GM18868 (cell line): ENCODE measurements around the gene TBCD.

Experiments
- ATAC-seq: cut with Tn5 transposase; IDR thresholded peaks from one replicate; pipeline ENCODE4 v1.9.1; 2021; ENCODE audit warnings: mild to moderate bottlenecking, moderate library complexity; ENCODE audit not compliant: unreplicated experiment

The TBCD gene

GRCh38 chr17:82831041-82831817 is 79.4 kb downstream of the TBCD start:
- ATAC-seq: no peak

GRCh38 chr17:82831818-82832200 is 79.9 kb downstream of the TBCD start:
- ATAC-seq: no peak

GRCh38 chr17:82832411-82832810 is 80.5 kb downstream of the TBCD start:
- ATAC-seq: no peak

- ATAC-seq: no peak
These were observed 81.1 kb downstream of the TBCD start for GRCh38 chr17:82832881-82833475.

- no peak for ATAC-seq
These were observed 83.3 kb downstream of the TBCD start for GRCh38 chr17:82835122-82835521.

- no peak for ATAC-seq
These were observed 84.1 kb downstream of the TBCD start for GRCh38 chr17:82835766-82836512.

GRCh38 chr17:82836823-82837357 is 85.0 kb downstream of the TBCD start:
- ATAC-seq: no peak

- no peak for ATAC-seq
These were observed 85.9 kb downstream of the TBCD start for GRCh38 chr17:82837586-82838320.

GRCh38 chr17:82838386-82839063 is 86.7 kb downstream of the TBCD start:
- no peak for ATAC-seq

GRCh38 chr17:82839617-82840292 is 87.9 kb downstream of the TBCD start, which contains the start of gene ZNF750:
Gene ZNF750 (minus strand): TSS chr17:82840022. CDS start chr17:82832454, 7,568 bp downstream.
- ATAC-seq: no peak

- ATAC-seq: no peak
These were observed 88.6 kb downstream of the TBCD start for GRCh38 chr17:82840431-82840831.

GRCh38 chr17:82841921-82842596 is 90.2 kb downstream of the TBCD start:
- no peak for ATAC-seq

GRCh38 chr17:82843904-82844680 is 92.2 kb downstream of the TBCD start:
- no peak for ATAC-seq

- ATAC-seq: no peak
These were observed 92.9 kb downstream of the TBCD start for GRCh38 chr17:82844796-82845162.

- no peak for ATAC-seq
These were observed 93.4 kb downstream of the TBCD start for GRCh38 chr17:82845163-82845807.

- ATAC-seq: no peak
These were observed 94.3 kb downstream of the TBCD start for GRCh38 chr17:82846061-82846691.

- no peak for ATAC-seq
These were observed 96.2 kb downstream of the TBCD start for GRCh38 chr17:82848022-82848592.
